Epithelial cell of alveolus of lung (primary cell): ENCODE results near the gene WNT6. TPM values are rescaled to one million over a fixed set of nuclear protein-coding genes. Genes with fewer than 3 reads are reported as not detected.

Source experiments
- total RNA-seq: library from RNA; depleted of rRNA; stranded (reverse); fragments of >200 nt; gene quantifications from 2 replicates; pipeline ENCODE4 v1.2.1, GENCODE V29; 2015

The WNT6 gene
- not detected in 2 replicates for total RNA-seq

DNA sequence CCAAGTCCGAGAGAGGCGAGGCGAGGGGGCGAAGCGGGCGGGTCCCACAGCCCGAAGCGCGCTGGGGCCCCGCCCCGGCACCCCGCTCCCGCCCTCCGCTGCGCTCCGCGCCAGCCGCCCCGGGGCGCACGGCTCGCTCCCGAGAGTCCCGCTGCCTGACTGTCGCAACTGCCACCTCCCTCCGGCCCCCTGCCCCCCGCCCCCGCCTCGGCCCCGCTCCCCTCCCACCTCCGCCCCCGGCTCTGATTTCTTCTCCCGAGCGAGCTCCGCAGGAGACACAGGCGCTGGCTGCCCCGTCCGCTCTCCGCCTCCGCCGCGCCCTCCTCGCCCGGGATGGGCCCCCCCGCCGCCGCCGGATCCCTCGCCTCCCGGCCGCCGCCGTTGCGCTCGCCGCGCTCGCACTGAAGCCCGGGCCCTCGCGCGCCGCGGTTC, at the start of gene WNT6:
WNT6 (plus strand) TSS at position 250 of the 432 bp plus-strand sequence. CDS start 233 bp downstream, outside the sequence.

DNA sequence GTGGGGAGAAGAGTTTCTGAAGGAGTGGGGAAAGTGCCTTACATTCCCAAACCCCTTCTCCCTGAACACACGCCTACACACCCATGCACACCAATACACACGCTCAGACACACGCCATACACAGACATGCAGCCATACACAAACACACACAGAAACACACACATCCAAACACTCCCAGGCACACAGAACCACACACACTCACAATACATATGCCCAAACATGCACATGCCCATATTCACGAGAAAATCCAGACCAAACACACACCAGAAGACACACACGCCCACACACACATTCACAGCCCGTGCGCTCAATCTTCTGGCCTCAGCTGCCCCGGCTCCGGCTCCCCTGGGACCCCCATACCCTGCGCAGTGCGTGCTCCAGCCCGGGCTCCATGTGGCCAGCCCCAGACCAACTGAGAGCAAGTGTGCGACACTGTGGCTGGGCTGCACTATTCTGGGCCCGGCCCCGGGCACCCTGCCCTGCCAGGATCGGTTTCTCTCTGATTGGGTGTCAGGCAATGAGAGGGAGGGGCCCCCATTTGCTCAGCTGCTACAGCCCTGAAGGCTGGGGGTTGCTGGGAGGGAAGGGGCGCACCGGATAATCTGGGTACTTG, 28.1 kb upstream of the WNT6 start, which contains the start of gene PRKAG3:
PRKAG3 (minus strand) TSS at position 426 of the 613 bp plus-strand sequence.

DNA sequence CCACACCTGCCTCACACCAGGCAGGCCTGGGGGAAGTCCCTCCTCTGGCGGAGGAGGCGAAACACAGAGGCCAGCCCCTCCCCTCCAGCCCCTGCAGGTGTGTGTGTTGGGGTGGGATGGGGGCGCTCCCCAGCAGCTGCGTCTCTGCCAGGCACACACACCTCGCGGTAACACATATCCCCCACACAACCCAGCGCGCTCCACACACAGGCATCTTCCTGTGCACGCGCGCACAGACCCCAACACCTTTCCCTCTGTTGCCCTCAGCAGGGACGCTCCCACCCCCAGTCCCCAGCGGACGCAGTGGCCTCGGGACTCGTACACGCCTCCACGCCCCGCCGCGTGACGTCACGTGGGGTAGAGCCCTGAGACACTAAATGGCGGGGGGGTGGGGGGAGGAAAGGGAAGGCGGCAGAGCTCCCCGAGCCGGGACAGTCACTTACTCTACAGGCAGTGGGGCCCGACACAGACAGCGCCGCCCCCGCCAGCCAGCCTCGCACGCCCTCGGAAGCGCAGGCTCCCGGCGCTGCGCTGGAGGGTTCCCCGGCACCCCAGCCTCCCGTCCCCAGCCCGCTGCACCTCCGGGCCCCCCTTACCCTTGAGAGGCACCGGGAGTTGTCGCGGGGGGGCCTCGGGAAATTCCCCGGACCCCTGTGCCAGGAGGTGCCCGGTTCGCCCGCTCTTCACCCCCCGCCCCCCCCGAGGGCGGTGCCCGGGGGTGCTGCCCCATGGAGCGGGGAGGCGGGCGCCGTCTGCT, 20.7 kb downstream of the WNT6 start, which contains the start of gene WNT10A:
WNT10A (plus strand) TSS at position 751 of the 757 bp plus-strand sequence. CDS start 144 bp downstream, outside the sequence.

Other genes with a start within 250 kb of the WNT6 start
- gene ZNF142, start 200.2 kb upstream of the WNT6 start, total RNA-seq = 11.2 and 16.9 TPM in 2 replicates
- 30.1 and 45.3 TPM in 2 replicates for gene BCS1L, start 200.1 kb upstream of the WNT6 start, total RNA-seq
- 24.0 and 24.7 TPM in 2 replicates for gene RNF25, start 187.8 kb upstream of the WNT6 start, total RNA-seq
- gene STK36, start 187.7 kb upstream of the WNT6 start, total RNA-seq = 7.6 and 25.6 TPM in 2 replicates
- 6.3 and 7.9 TPM in 2 replicates for gene TTLL4, start 149.0 kb upstream of the WNT6 start, total RNA-seq
- gene CYP27A1, start 77.7 kb upstream of the WNT6 start, total RNA-seq = 13.3 and 30.4 TPM in 2 replicates
- gene PRKAG3, start 28.0 kb upstream of the WNT6 start, total RNA-seq = 0.40 TPM in 1 of 2 replicates, not detected in the other
- gene WNT10A, start 21.0 kb downstream of the WNT6 start, total RNA-seq = 0.08 TPM in 1 of 2 replicates, not detected in the other
- gene CDK5R2, start 99.9 kb downstream of the WNT6 start, total RNA-seq = under 0.01 TPM in 1 of 2 replicates, not detected in the other
- not detected in 2 replicates for gene FEV, start 125.4 kb downstream of the WNT6 start, total RNA-seq
- not detected in 2 replicates for gene CRYBA2, start 133.6 kb downstream of the WNT6 start, total RNA-seq
- gene CFAP65, start 181.7 kb downstream of the WNT6 start, total RNA-seq = not detected in 2 replicates
- 0.32 TPM in 1 of 2 replicates, not detected in the other for gene IHH, start 201.1 kb downstream of the WNT6 start, total RNA-seq